K562 (cell line): ENCODE measurements around the gene STAB1. TPM values are rescaled to one million over a fixed set of nuclear protein-coding genes. Genes with fewer than 3 reads are reported as not detected.

Experiments used
- ATF1 ChIP-seq, 2 experiments: fragments of 450-650 bp in 1 of 2; IDR thresholded peaks; 2 replicates each; pipeline ENCODE4 v1.6.1; 2016; ENCODE audit warnings: missing compliant biosample characterization in 1 of 2, missing genetic modification characterization in 1 of 2
- CEBPZ ChIP-seq: fragments of 150-350 bp; IDR thresholded peaks from 2 replicates; pipeline ENCODE4 v1.6.1; 2014; ENCODE audit warnings: low read depth, mild to moderate bottlenecking, low read length, borderline replicate concordance
- EHMT2 ChIP-seq: fragments of 450-650 bp; IDR thresholded peaks from 2 replicates; pipeline ENCODE4 v1.6.1; 2018; ENCODE audit warnings: antibody characterized with exemption
- JUNB ChIP-seq: fragments of 450-650 bp; formaldehyde crosslinking; conservative IDR thresholded peaks from 2 replicates; pipeline ENCODE4 v1.4.0; 2020; ENCODE audit warnings: mild to moderate bottlenecking
- NRF1 ChIP-seq, 2 experiments: fragments of 450-650 bp; IDR thresholded peaks in 1 of 2; conservative IDR thresholded peaks in 1 of 2; 2 replicates each; pipeline ENCODE4 v1.6.1; 2014; ENCODE audit warnings: mild to moderate bottlenecking in 2 of 2
- PHF21A ChIP-seq: fragments of 450-650 bp; IDR thresholded peaks from 2 replicates; pipeline ENCODE4 v1.6.1; 2017; ENCODE audit warnings: low read depth, borderline replicate concordance
- PTTG1 ChIP-seq: fragments of 450-650 bp; IDR thresholded peaks from 2 replicates; pipeline ENCODE4 v1.6.1; 2016; ENCODE audit warnings: low read depth, mild to moderate bottlenecking, missing genetic modification characterization, missing compliant biosample characterization
- TAF7 ChIP-seq: fragments of 450-650 bp; IDR thresholded peaks from 2 replicates; pipeline ENCODE4 v1.6.1; 2016; ENCODE audit warnings: missing genetic modification characterization, missing compliant biosample characterization
- TAF9B ChIP-seq: fragments of 450-650 bp; IDR thresholded peaks from 2 replicates; pipeline ENCODE4 v1.6.1; 2018; ENCODE audit warnings: mild to moderate bottlenecking; ENCODE audit not compliant: partially characterized antibody
- ZNF197 ChIP-seq: fragments of 200-800 bp; sonication (Bioruptor generic); IDR thresholded peaks from 2 replicates; pipeline ENCODE4 v1.6.1; 2016; ENCODE audit warnings: low read depth, missing genetic modification characterization, missing compliant biosample characterization
- polyA plus RNA-seq, 8 experiments: library from polyadenylated mRNA; depleted of rRNA in 4 of 8; stranded (reverse) in 5 of 8; unstranded in 3 of 8; fragments of >200 nt; fragmentation: Nextera tagmentation in 2 of 8; fragmentation: Illumina TruSeq in 1 of 8; extraction: Ambion mirVana in 2 of 8; extraction: Trizol in 1 of 8; gene quantifications; 2 replicates each; pipeline versions ENCODE4 v1.2.1 to v1.2.3, GENCODE V29; 2011 to 2014; ENCODE audit warnings: inconsistent platforms in 1 of 8, missing spikeins in 1 of 8
- total RNA-seq, 7 experiments: library from RNA; depleted of rRNA in 6 of 7; stranded (reverse); fragments of >200 nt in 6 of 7; fragmentation: Illumina TruSeq in 2 of 7; extraction: Trizol in 2 of 7; gene quantifications; 2 replicates each; pipeline versions ENCODE4 v1.2.1 to v1.2.3, GENCODE V29; 2011 to 2021; ENCODE audit warnings: low replicate concordance in 1 of 7

STAB1 gene
- total and polyA plus RNA-seq, 9 of the 15 experiments (the other 6 are each of a cell fraction or from before 2014, with no cell fraction given): 0.20 to 3.9 (median 1.2) TPM

- TF ChIP-seq CEBPZ: no peak
- TF ChIP-seq ZNF197 (CRISPR knock-in tag): no peak
- TF ChIP-seq NRF1 (conservative IDR thresholded peaks at IDR 0.05 in 1 of 2, IDR thresholded peaks at IDR 0.05 in 1 of 2): no peak
- no peak for TF ChIP-seq TAF9B
- no peak for TF ChIP-seq ATF1 (CRISPR knock-in tag; IDR thresholded peaks at IDR 0.05)
- no peak for TF ChIP-seq ATF1 (tag; IDR thresholded peaks at IDR 0.05)
- no peak for TF ChIP-seq PHF21A
- TF ChIP-seq JUNB (CRISPR knock-in tag): no peak
- TF ChIP-seq TAF7 (tag): no peak
- TF ChIP-seq PTTG1 (tag): no peak
- TF ChIP-seq EHMT2: no peak
- TF ChIP-seq, all 486 proteins: peak for 0
Observed at GRCh38 chr3:52544937-52545336, 49.8 kb downstream of the STAB1 start (continued).
